Gastroesophageal sphincter (tissue), 2 donors: Measurements from ENCODE around the gene TACR2.

ENCODE experiments used
- EP300 ChIP-seq: sonication (generic); formaldehyde crosslinking; IDR thresholded peaks from one replicate; pipeline ENCODE4 v1.6.1; 2017; ENCODE audit warnings: antibody characterized with exemption, mild to moderate bottlenecking
- POLR2AphosphoS5 ChIP-seq: sonication (generic); formaldehyde crosslinking; IDR thresholded peaks from one replicate; pipeline ENCODE4 v1.6.1; 2017; ENCODE audit warnings: antibody characterized with exemption

- no peak for TF ChIP-seq POLR2AphosphoS5
- TF ChIP-seq EP300 = no peak
Measured at GRCh38 chr10:69367469-69367868, 49.2 kb downstream of the TACR2 start.
